SK-N-SH (cell line): Measurements from ENCODE around the gene THEMIS. TPM values are rescaled to one million over a fixed set of nuclear protein-coding genes. Genes with fewer than 3 reads are reported as not detected.

ENCODE experiments used
- CTCF ChIA-PET: fragments of 300-600, 350-600 bp; formaldehyde crosslinking; extraction: SDS; loops from one replicate; lab custom pipeline; 2021; lab: Yijun Ruan, JAX
- POLR2A ChIA-PET: fragments of 350-600 bp; sonication (Branson Sonifier 250); formaldehyde crosslinking; extraction: SDS; loops from one replicate; lab custom pipeline; 2020; ENCODE audit warnings: antibody characterized with exemption, inconsistent platforms; lab: Yijun Ruan, JAX
- DNase-seq: peaks from one replicate; pipeline ENCODE4 v3.0.0; 2012
- H2AFZ ChIP-seq: fragments of 200-600 bp; sonication (generic); 2 replicates; pipeline ENCODE4 v1.8.1; 2016; ENCODE audit warnings: antibody characterized with exemption, mild to moderate bottlenecking, low read depth
- H3F3A ChIP-seq: fragments of 200-600 bp; sonication (generic); replicated peaks from 2 replicates; pipeline ENCODE3; 2016; ENCODE audit warnings: antibody characterized with exemption, mild to moderate bottlenecking; ENCODE audit not compliant: insufficient read depth
- H3K27ac ChIP-seq, 2 experiments: fragments of 200-500 bp in 1 of 2; fragments of 200-600 bp in 1 of 2; sonication (Bioruptor generic) in 1 of 2; sonication (generic), shearing (Covaris generic) in 1 of 2; 2 replicates each; pipeline versions ENCODE4 v1.5.1 to v1.6.1; 2014 to 2016; ENCODE audit warnings: low read depth in 2 of 2, inconsistent platforms in 1 of 2, low read length in 1 of 2, mild to moderate bottlenecking in 1 of 2, mixed read lengths in 1 of 2
- H3K27me3 ChIP-seq: fragments of 200-600 bp; sonication (generic), shearing (Covaris generic); 2 replicates; pipeline ENCODE4 v1.6.1; 2016; ENCODE audit warnings: mixed run types; ENCODE audit not compliant: insufficient read depth
- H3K36me3 ChIP-seq, 2 experiments: fragments of 200-500 bp in 1 of 2; fragments of 200-600 bp in 1 of 2; sonication (Bioruptor generic) in 1 of 2; sonication (generic) in 1 of 2; replicated peaks in 1 of 2; 2 replicates each; pipeline versions ENCODE3 to v1.5.1; 2014 to 2016; ENCODE audit warnings: low read length in 1 of 2, mild to moderate bottlenecking in 1 of 2; ENCODE audit not compliant: insufficient read depth in 2 of 2, control insufficient read depth in 1 of 2
- H3K4me1 ChIP-seq, 2 experiments: fragments of 200-500 bp in 1 of 2; fragments of 200-600 bp in 1 of 2; sonication (Bioruptor generic) in 1 of 2; sonication (generic), shearing (Covaris generic) in 1 of 2; 2 replicates each; pipeline versions ENCODE4 v1.5.1 to v1.6.1; 2014 to 2016; ENCODE audit warnings: low read depth in 1 of 2, low read length in 1 of 2, mixed run types in 1 of 2; ENCODE audit not compliant: insufficient read depth in 2 of 2, control insufficient read depth in 1 of 2
- H3K4me2 ChIP-seq: fragments of 200-600 bp; sonication (generic), shearing (Covaris generic); 2 replicates; pipeline ENCODE4 v1.6.1; 2017; ENCODE audit warnings: mixed run types
- H3K4me3 ChIP-seq, 2 experiments: fragments of 200-500 bp in 1 of 2; fragments of 200-600 bp in 1 of 2; sonication (Bioruptor generic) in 1 of 2; sonication (generic), shearing (Covaris generic) in 1 of 2; 2 replicates each; pipeline versions ENCODE4 v1.5.1 to v1.8.1; 2014 to 2016; ENCODE audit warnings: low read depth in 2 of 2, inconsistent platforms in 1 of 2, low read length in 1 of 2, mild to moderate bottlenecking in 1 of 2, mixed read lengths in 1 of 2, moderate library complexity in 1 of 2
- H3K79me2 ChIP-seq: fragments of 200-600 bp; sonication (generic); 2 replicates; pipeline ENCODE4 v1.8.1; 2017; ENCODE audit warnings: mild to moderate bottlenecking; ENCODE audit not compliant: insufficient read depth
- H3K9ac ChIP-seq: fragments of 200-600 bp; sonication (generic); 2 replicates; pipeline ENCODE4 v1.6.1; 2017; ENCODE audit warnings: mixed run types
- H3K9me2 ChIP-seq: fragments of 200-600 bp; sonication (generic); 2 replicates; pipeline ENCODE4 v1.6.1; 2017; ENCODE audit warnings: mixed run types
- H3K9me3 ChIP-seq: fragments of 200-600 bp; sonication (generic); 2 replicates; pipeline ENCODE4 v1.6.1; 2017; ENCODE audit warnings: mixed run types, mild to moderate bottlenecking, moderate library complexity
- H4K20me1 ChIP-seq: fragments of 200-600 bp; sonication (generic); 2 replicates; pipeline ENCODE4 v1.6.1; 2017; ENCODE audit warnings: mild to moderate bottlenecking, mixed run types; ENCODE audit not compliant: insufficient read depth
- CTCF ChIP-seq: fragments of 200-600 bp; sonication (generic); IDR thresholded peaks from 2 replicates; pipeline ENCODE4 v1.6.1; 2017; ENCODE audit warnings: antibody characterized with exemption, mild to moderate bottlenecking, moderate library complexity
- FOSL2 ChIP-seq: IDR thresholded peaks from 2 replicates; pipeline ENCODE4 v1.4.0; 2012; ENCODE audit warnings: low read depth, mild to moderate bottlenecking, moderate library complexity, borderline replicate concordance
- FOXM1 ChIP-seq: IDR thresholded peaks from 2 replicates; pipeline ENCODE4 v1.4.0; 2012; ENCODE audit warnings: low read depth, mild to moderate bottlenecking
- GATA2 ChIP-seq: sonication (generic); formaldehyde crosslinking; IDR thresholded peaks from 2 replicates; pipeline ENCODE4 v1.5.0; 2020; ENCODE audit warnings: mild to moderate bottlenecking, missing genetic modification reagents
- JUND ChIP-seq: IDR thresholded peaks from 2 replicates; pipeline ENCODE4 v1.4.0; 2012
- MEF2A ChIP-seq: IDR thresholded peaks from 2 replicates; pipeline ENCODE4 v1.4.0; 2012; ENCODE audit warnings: low read depth, borderline replicate concordance
- MXI1 ChIP-seq: IDR thresholded peaks from 2 replicates; pipeline ENCODE4 v1.6.1; 2012; ENCODE audit warnings: mild to moderate bottlenecking, low read depth, low read length, improper control_type of control experiment
- PBX3 ChIP-seq: IDR thresholded peaks from 2 replicates; pipeline ENCODE4; 2012
- POLR2AphosphoS5 ChIP-seq: IDR thresholded peaks from 2 replicates; pipeline ENCODE4 v1.6.1; 2012; ENCODE audit warnings: low read depth, low read length
- RAD21 ChIP-seq: IDR thresholded peaks from 2 replicates; pipeline ENCODE4 v1.6.1; 2012; ENCODE audit warnings: mild to moderate bottlenecking, low read length
- RCOR1 ChIP-seq: fragments of 150-350 bp; IDR thresholded peaks from 2 replicates; pipeline ENCODE4 v1.6.1; 2017; ENCODE audit warnings: antibody characterized with exemption, low read length
- RFX5 ChIP-seq: IDR thresholded peaks from 2 replicates; pipeline ENCODE4 v1.6.1; 2012; ENCODE audit warnings: mild to moderate bottlenecking, improper control_type of control experiment, low read length
- TAF1 ChIP-seq: IDR thresholded peaks from 2 replicates; pipeline ENCODE4 v1.6.1; 2012; ENCODE audit warnings: low read depth, mild to moderate bottlenecking, low read length, moderate library complexity, borderline replicate concordance
- USF2 ChIP-seq: fragments of 150-350 bp; IDR thresholded peaks from 2 replicates; pipeline ENCODE4 v1.6.1; 2017; ENCODE audit warnings: antibody characterized with exemption, low read length, low read depth, borderline replicate concordance
- YY1 ChIP-seq: IDR thresholded peaks from 2 replicates; pipeline ENCODE4 v1.4.0; 2012; ENCODE audit warnings: low read depth, mild to moderate bottlenecking
- ZBTB33 ChIP-seq: IDR thresholded peaks from 2 replicates; pipeline ENCODE4 v1.4.0; 2012; ENCODE audit warnings: low read depth, borderline replicate concordance
- WGBS: methylation state at CpG from one replicate; pipeline ENCODE4 v1.1.6; 2017; ENCODE audit warnings: low lambda C conversion rate; 5-methylcytosine and 5-hydroxymethylcytosine counted together
- polyA plus RNA-seq, 3 experiments: library from polyadenylated mRNA; depleted of rRNA; stranded (reverse); fragments of >200 nt; gene quantifications; 2 replicates each; pipeline ENCODE4 v1.2.3, GENCODE V29; 2012

The THEMIS gene
- polyA plus RNA-seq, 1 of the 3 experiments (the other 2 are of a cell fraction), result not detected

GRCh38 chr6:127893541-127893940, 7.3 kb downstream of the THEMIS start:
- CTCF ChIA-PET, result interaction anchor here (0.6 kb wide), 1 partner anchor 428 kb away, joined by 3 read pairs; no protein-coding TSS in a partner anchor

GRCh38 chr6:127891731-127892326, 9.0 kb downstream of the THEMIS start:
- Histone ChIP-seq H3K9me2 (0 out of 2 replicates have a peak, but pooled peaks cover 3% of the 10 kb centered on the region), H3K27ac (no peak overlapping the region), H3K4me2 (no peak overlapping the region), H3K9ac (no peak overlapping the region), H4K20me1 (no peaks in the 10 kb centered on the region), H3K27me3 (no peaks in the 10 kb centered on the region), H2AFZ (no peak overlapping the region), H3K36me3 (no peaks in the 10 kb centered on the region), H3K9me3 (no peaks in the 10 kb centered on the region), H3K4me3 (no peak overlapping the region), H3K4me1 (no peaks in the 10 kb centered on the region), H3F3A (no peaks in the 10 kb centered on the region), H3K79me2 (no peaks in the 10 kb centered on the region)
- ChIA-PET CTCF (no interaction called here), POLR2A (no interaction called here)
- no peak for DNase-seq
- 51% methylated on average over 3 of the region's 3 CpGs for WGBS
- TF ChIP-seq FOXM1 (no peak), GATA2 (no peak), POLR2AphosphoS5 (no peak), RCOR1 (no peak), TAF1 (no peak), YY1 (no peak), MXI1 (no peak), ZBTB33 (no peak), MEF2A (no peak), RAD21 (no peak), JUND (no peak)

More at GRCh38 chr6:127893541-127893940, 7.3 kb downstream of the THEMIS start:
- 72% methylated on average over 6 of the region's 6 CpGs for WGBS
- Histone ChIP-seq H3K4me2 (no peak overlapping the region), H3K36me3 (no peaks in the 10 kb centered on the region), H3K9me3 (no peaks in the 10 kb centered on the region), H3K4me3 (no peak overlapping the region), H3K9ac (no peak overlapping the region), H2AFZ (no peak overlapping the region), H3K27ac (no peak overlapping the region), H3K4me1 (no peaks in the 10 kb centered on the region), H4K20me1 (no peaks in the 10 kb centered on the region), H3F3A (no peaks in the 10 kb centered on the region), H3K27me3 (no peaks in the 10 kb centered on the region), H3K9me2 (0 out of 2 replicates have a peak, but pooled peaks cover 5% of the 10 kb centered on the region), H3K79me2 (no peaks in the 10 kb centered on the region)
- POLR2A ChIA-PET, result no interaction called here
- TF ChIP-seq PBX3 (no peak), YY1 (no peak), JUND (no peak), RFX5 (no peak), USF2 (no peak), CTCF (no peak), FOSL2 (no peak), GATA2 (no peak)
- no peak for DNase-seq
